HG03342 (cell line): ENCODE measurements around the gene LRP10.

Source experiments
- ATAC-seq: cut with Tn5 transposase; IDR thresholded peaks from one replicate; pipeline ENCODE4 v1.9.1; 2021; ENCODE audit warnings: mild to moderate bottlenecking, moderate library complexity; ENCODE audit not compliant: unreplicated experiment

LRP10 gene

GRCh38 chr14:22864979-22865378 lies 6.6 kb upstream of the LRP10 start:
- no peak for ATAC-seq

- no peak for ATAC-seq
These were observed 5.8 kb upstream of the LRP10 start for GRCh38 chr14:22865424-22866405.

- ATAC-seq: no peak
These were observed 4.7 kb upstream of the LRP10 start for GRCh38 chr14:22866874-22867273.

- ATAC-seq: peak; percentile 42
These were observed 723 bp upstream of the LRP10 start for GRCh38 chr14:22870811-22871223.

GRCh38 chr14:22872033-22872832 lies 693 bp downstream of the LRP10 start:
- ATAC-seq: peak; percentile 28

GRCh38 chr14:22872833-22873520 lies 1.4 kb downstream of the LRP10 start:
- ATAC-seq: no peak

GRCh38 chr14:22875003-22875747 lies 3.6 kb downstream of the LRP10 start:
- no peak for ATAC-seq

GRCh38 chr14:22875748-22876319 lies 4.3 kb downstream of the LRP10 start:
- ATAC-seq: no peak

- ATAC-seq: no peak
These were observed 5.5 kb downstream of the LRP10 start for GRCh38 chr14:22877000-22877501.

- no peak for ATAC-seq
These were observed 7.0 kb downstream of the LRP10 start for GRCh38 chr14:22878271-22879246.

GRCh38 chr14:22882064-22882463 lies 10.5 kb downstream of the LRP10 start:
- no peak for ATAC-seq

- ATAC-seq: no peak
These were observed 11.1 kb downstream of the LRP10 start for GRCh38 chr14:22882529-22883172.

- ATAC-seq: no peak
These were observed 11.8 kb downstream of the LRP10 start, which contains the start of gene REM2 for GRCh38 chr14:22883173-22883976. Gene REM2 (plus strand): TSS chr14:22883222. CDS start chr14:22883288, 66 bp downstream.

GRCh38 chr14:22884076-22884737 lies 12.7 kb downstream of the LRP10 start:
- ATAC-seq: no peak

GRCh38 chr14:22884738-22885523 lies 13.4 kb downstream of the LRP10 start:
- no peak for ATAC-seq

- ATAC-seq: no peak
These were observed 14.4 kb downstream of the LRP10 start for GRCh38 chr14:22885975-22886374.
